Measurements from ENCODE around the gene ZNF200.
A peak's percentile ranks its signal among the peaks of the same experiment; 100 is the strongest.

The ZNF200 gene

GRCh38 chr16:3234543-3234856 is 458 bp downstream of the ZNF200 start:
- H3K27me3 ChIP-seq (ENCODE audit: insufficient read depth, low read length, poor library complexity) = no peaks in the 10 kb centered on the region
- peaks cover 51% of the 10 kb centered on the region for H3K36me3 ChIP-seq (ENCODE audit: insufficient read depth, low read length)
- peaks cover 25% of the 10 kb centered on the region for H3K4me1 ChIP-seq (ENCODE audit: insufficient read depth, low read length)
- H2AFZ ChIP-seq (ENCODE audit: low read depth, low read length) = peak overlapping the region; percentile 91
- peaks cover 35% of the 10 kb centered on the region for H3K79me2 ChIP-seq (ENCODE audit: insufficient read depth, low read length)
- H3K4me2 ChIP-seq (ENCODE audit: insufficient read depth, low read length) = peak overlapping the region; percentile 91
- peak overlapping the region; percentile 85 for H3K9ac ChIP-seq (ENCODE audit: low read depth, low read length)
- no peak for TF ChIP-seq EZH2 (IDR thresholded peaks at IDR 0.05; ENCODE audit: borderline replicate concordance, low read depth, low read length, severe bottlenecking)
- TF ChIP-seq, protein P1, sequence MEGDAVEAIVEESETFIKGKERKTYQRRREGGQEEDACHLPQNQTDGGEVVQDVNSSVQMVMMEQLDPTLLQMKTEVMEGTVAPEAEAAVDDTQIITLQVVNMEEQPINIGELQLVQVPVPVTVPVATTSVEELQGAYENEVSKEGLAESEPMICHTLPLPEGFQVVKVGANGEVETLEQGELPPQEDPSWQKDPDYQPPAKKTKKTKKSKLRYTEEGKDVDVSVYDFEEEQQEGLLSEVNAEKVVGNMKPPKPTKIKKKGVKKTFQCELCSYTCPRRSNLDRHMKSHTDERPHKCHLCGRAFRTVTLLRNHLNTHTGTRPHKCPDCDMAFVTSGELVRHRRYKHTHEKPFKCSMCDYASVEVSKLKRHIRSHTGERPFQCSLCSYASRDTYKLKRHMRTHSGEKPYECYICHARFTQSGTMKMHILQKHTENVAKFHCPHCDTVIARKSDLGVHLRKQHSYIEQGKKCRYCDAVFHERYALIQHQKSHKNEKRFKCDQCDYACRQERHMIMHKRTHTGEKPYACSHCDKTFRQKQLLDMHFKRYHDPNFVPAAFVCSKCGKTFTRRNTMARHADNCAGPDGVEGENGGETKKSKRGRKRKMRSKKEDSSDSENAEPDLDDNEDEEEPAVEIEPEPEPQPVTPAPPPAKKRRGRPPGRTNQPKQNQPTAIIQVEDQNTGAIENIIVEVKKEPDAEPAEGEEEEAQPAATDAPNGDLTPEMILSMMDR (IDR thresholded peaks at IDR 0.05; ENCODE audit: borderline replicate concordance, extremely low read depth, low read length, poor library complexity, severe bottlenecking) = no peak
- H4K20me1 ChIP-seq (ENCODE audit: insufficient read depth, low read length) = peaks cover 9% of the 10 kb centered on the region; the same call in 1 of the 2 replicates
- no peaks in the 10 kb centered on the region for H3K9me3 ChIP-seq (ENCODE audit: insufficient read depth, low read length, severe bottlenecking)
- DNase-seq (no peak), ATAC-seq (ENCODE audit: insufficient read depth, low read depth) (no peak)
- H3K27ac ChIP-seq (ENCODE audit: low read length) = peak overlapping the region; percentile 91
- peak overlapping the region; percentile 73 to 83 for H3K4me3 ChIP-seq (ENCODE audit: low read depth in 1 of 2, low read length in 2 of 2)

GRCh38 chr16:3223913-3224515 is 10.9 kb downstream of the ZNF200 start:
- ATAC-seq (ENCODE audit: insufficient read depth, low read depth) (no peak), DNase-seq (no peak)
- Histone ChIP-seq H3K27me3 (ENCODE audit: insufficient read depth, low read length, poor library complexity) (no peaks in the 10 kb centered on the region), H3K36me3 (ENCODE audit: insufficient read depth, low read length) (peaks cover 65% of the 10 kb centered on the region), H4K20me1 (ENCODE audit: insufficient read depth, low read length) (no peaks in the 10 kb centered on the region), H3K27ac (ENCODE audit: low read length) (no peak overlapping the region), H3K4me1 (ENCODE audit: insufficient read depth, low read length) (no peaks in the 10 kb centered on the region), H3K4me3 (ENCODE audit: low read depth in 1 of 2, low read length in 2 of 2) (no peak overlapping the region), H3K9ac (ENCODE audit: low read depth, low read length) (no peak overlapping the region), H2AFZ (ENCODE audit: low read depth, low read length) (no peak overlapping the region), H3K9me3 (ENCODE audit: insufficient read depth, low read length, severe bottlenecking) (peaks cover 55% of the 10 kb centered on the region), H3K79me2 (ENCODE audit: insufficient read depth, low read length) (no peaks in the 10 kb centered on the region), H3K4me2 (ENCODE audit: insufficient read depth, low read length) (no peak overlapping the region)
- TF ChIP-seq EZH2 (IDR thresholded peaks at IDR 0.05; ENCODE audit: borderline replicate concordance, low read depth, low read length, severe bottlenecking) = no peak
- TF ChIP-seq, protein P1 (IDR thresholded peaks at IDR 0.05; ENCODE audit: borderline replicate concordance, extremely low read depth, low read length, poor library complexity, severe bottlenecking) = no peak

DNA sequence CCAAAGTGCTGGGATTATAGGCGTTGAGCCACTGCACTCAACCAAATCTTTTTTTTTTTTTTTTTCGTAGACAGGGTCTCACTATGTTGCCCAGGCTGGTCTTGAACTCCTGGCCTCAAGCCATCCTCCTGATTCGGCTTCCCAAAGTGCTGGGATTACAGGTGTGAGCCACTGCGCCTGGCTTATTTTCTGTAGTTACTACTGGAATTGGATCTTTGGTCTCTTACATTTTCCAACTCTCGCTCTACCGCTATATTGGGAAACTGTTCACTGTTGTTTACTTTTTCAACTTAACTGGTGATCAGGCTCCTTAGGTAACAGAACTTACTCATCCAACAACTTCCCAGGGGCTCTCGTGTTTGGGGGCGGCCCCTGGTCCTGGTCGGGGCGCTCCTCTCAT is 14.1 kb downstream of the ZNF200 start:
- Histone ChIP-seq H3K79me2 (ENCODE audit: insufficient read depth, low read length) (no peaks in the 10 kb centered on the region), H3K4me2 (ENCODE audit: insufficient read depth, low read length) (no peak overlapping the region), H4K20me1 (ENCODE audit: insufficient read depth, low read length) (no peaks in the 10 kb centered on the region), H3K9ac (ENCODE audit: low read depth, low read length) (no peak overlapping the region), H3K4me1 (ENCODE audit: insufficient read depth, low read length) (peaks cover 12% of the 10 kb centered on the region), H3K36me3 (ENCODE audit: insufficient read depth, low read length) (peaks cover 34% of the 10 kb centered on the region), H3K4me3 (ENCODE audit: low read depth in 1 of 2, low read length in 2 of 2) (no peak overlapping the region), H3K27me3 (ENCODE audit: insufficient read depth, low read length, poor library complexity) (no peaks in the 10 kb centered on the region), H3K9me3 (ENCODE audit: insufficient read depth, low read length, severe bottlenecking) (peaks cover 33% of the 10 kb centered on the region), H2AFZ (ENCODE audit: low read depth, low read length) (no peak overlapping the region), H3K27ac (ENCODE audit: low read length) (no peak overlapping the region)
- DNase-seq (no peak), ATAC-seq (ENCODE audit: insufficient read depth, low read depth) (no peak)
- TF ChIP-seq, protein P1 (IDR thresholded peaks at IDR 0.05; ENCODE audit: borderline replicate concordance, extremely low read depth, low read length, poor library complexity, severe bottlenecking) = no peak
- TF ChIP-seq EZH2 (IDR thresholded peaks at IDR 0.05; ENCODE audit: borderline replicate concordance, low read depth, low read length, severe bottlenecking) = no peak
